GM12878 (cell line): ENCODE results near the gene MARCHF2. TPM values are rescaled to one million over a fixed set of nuclear protein-coding genes. Genes with fewer than 3 reads are reported as not detected.

ENCODE experiments used
- ATAC-seq: fragments of 200-7000 bp; cut with Tn5 transposase; 3 replicates; pipeline ENCODE4 v1.9.1; 2020; ENCODE audit warnings: mild to moderate bottlenecking, moderate library complexity
- BruUV-seq: library from RNA; stranded (reverse); fragments of 400-500 nt; replicated peaks from 2 replicates; lab custom pipeline; 2021; lab: Mats Ljungman, UMichigan
- CTCF ChIA-PET: fragments of 300-600 bp; sonication (Branson Sonifier 250); formaldehyde crosslinking; extraction: SDS; loops from one replicate; lab custom pipeline; 2021; ENCODE audit warnings: inconsistent platforms; lab: Yijun Ruan, JAX
- POLR2A ChIA-PET: fragments of 350-600 bp; formaldehyde crosslinking; extraction: SDS; loops from one replicate; lab custom pipeline; 2021; ENCODE audit warnings: inconsistent platforms; lab: Charles Lee
- RAD21 ChIA-PET: fragments of 300-600 bp; sonication (Branson Sonifier 250); formaldehyde crosslinking; loops from one replicate; lab custom pipeline; 2023; ENCODE audit warnings: antibody characterized with exemption; ENCODE audit not compliant: unreplicated experiment; lab: Charles Lee
- SMC1A ChIA-PET: fragments of 300-600 bp; sonication (Branson Sonifier 250); formaldehyde crosslinking; loops from one replicate; lab custom pipeline; 2023; ENCODE audit not compliant: unreplicated experiment, uncharacterized antibody; lab: Charles Lee
- DNase-seq: peaks from one replicate; pipeline ENCODE4 v3.0.0-alpha.2; 2011; ENCODE audit warnings: low read depth, low spot score
- FAIRE-seq: peaks from 3 replicates; lab custom pipeline; 2011; peaks lifted over from hg19 to GRCh38; lab: Jason Lieb, UNC
- H2AFZ ChIP-seq: 2 replicates; pipeline ENCODE4 v1.6.0; 2011; ENCODE audit warnings: low read depth, low read length, control low read depth; ENCODE audit not compliant: control insufficient read depth
- H3K27ac ChIP-seq: 2 replicates; pipeline ENCODE4 v1.5.1; 2011; ENCODE audit warnings: control low read depth; ENCODE audit not compliant: control insufficient read depth, insufficient read depth
- H3K27me3 ChIP-seq, 2 experiments: replicated peaks in 1 of 2; 2 replicates each; pipeline versions ENCODE4 v1.6.0 to v1.6.1; 2011; ENCODE audit warnings: low read length in 1 of 2; ENCODE audit not compliant: control insufficient read depth in 2 of 2, insufficient read depth in 2 of 2
- H3K36me3 ChIP-seq, 2 experiments: 2 replicates each; pipeline ENCODE4 v1.5.1; 2011; ENCODE audit warnings: low read length in 1 of 2; ENCODE audit not compliant: control insufficient read depth in 2 of 2, insufficient read depth in 2 of 2
- H3K4me1 ChIP-seq: 2 replicates; pipeline ENCODE4 v1.6.1; 2011; ENCODE audit warnings: mild to moderate bottlenecking, low read length, moderate library complexity, mixed read lengths; ENCODE audit not compliant: control insufficient read depth, insufficient read depth
- H3K4me2 ChIP-seq: 2 replicates; pipeline ENCODE4 v1.6.0; 2011; ENCODE audit warnings: control low read depth; ENCODE audit not compliant: control insufficient read depth, insufficient read depth
- H3K4me3 ChIP-seq: fragments of 200-600 bp; sonication (generic); 2 replicates; pipeline ENCODE4 v1.5.1; 2016
- H3K79me2 ChIP-seq: 2 replicates; pipeline ENCODE4 v1.6.0; 2011; ENCODE audit warnings: low read length; ENCODE audit not compliant: control insufficient read depth, insufficient read depth
- H3K9ac ChIP-seq: 2 replicates; pipeline ENCODE4 v1.8.0; 2011; ENCODE audit warnings: low read length, control low read depth, mixed read lengths; ENCODE audit not compliant: control insufficient read depth, insufficient read depth
- H3K9me3 ChIP-seq: replicated peaks from 3 replicates; pipeline ENCODE4 v1.5.1; 2011; ENCODE audit warnings: mild to moderate bottlenecking, low read length; ENCODE audit not compliant: control insufficient read depth, insufficient read depth
- H4K20me1 ChIP-seq: 2 replicates; pipeline ENCODE4 v1.6.0; 2011; ENCODE audit not compliant: control insufficient read depth, insufficient read depth
- CBFB ChIP-seq: IDR thresholded peaks from 2 replicates; pipeline ENCODE4 v1.6.1; 2016; ENCODE audit warnings: antibody characterized with exemption, low read depth
- CHD2 ChIP-seq: IDR thresholded peaks from 2 replicates; pipeline ENCODE4 v1.6.1; 2011; ENCODE audit warnings: low read depth, low read length, improper control_type of control experiment, borderline replicate concordance
- EGR1 ChIP-seq, 2 experiments: IDR thresholded peaks; 1 replicate in 1 of 2; 2 replicates in 1 of 2; pipeline ENCODE4 v1.6.1; 2011 to 2012; ENCODE audit warnings: low read depth in 2 of 2, low read length in 2 of 2, borderline replicate concordance in 1 of 2, mild to moderate bottlenecking in 1 of 2, moderate library complexity in 1 of 2
- FOS ChIP-seq: IDR thresholded peaks from 3 replicates; pipeline ENCODE4 v1.6.1; 2011; ENCODE audit warnings: borderline replicate concordance; ENCODE audit not compliant: insufficient read length; ENCODE audit errors: extremely low read depth
- HDAC6 ChIP-seq: fragments of 200-600 bp; sonication (generic); IDR thresholded peaks from one replicate; pipeline ENCODE4 v1.8.0; 2017; ENCODE audit warnings: antibody characterized with exemption; ENCODE audit not compliant: unreplicated experiment
- MEF2A ChIP-seq: IDR thresholded peaks from 2 replicates; pipeline ENCODE4 v1.6.1; 2011; ENCODE audit warnings: low read depth, mild to moderate bottlenecking, low read length, moderate library complexity; ENCODE audit not compliant: insufficient read depth
- MTA2 ChIP-seq: fragments of 450-650 bp; IDR thresholded peaks from 2 replicates; pipeline ENCODE4 v1.6.1; 2016; ENCODE audit warnings: low read depth, mild to moderate bottlenecking, moderate library complexity
- NR2C2 ChIP-seq: IDR thresholded peaks from 2 replicates; pipeline ENCODE4 v1.6.1; 2011; ENCODE audit warnings: borderline replicate concordance, low read depth; ENCODE audit not compliant: control insufficient read depth, insufficient read length
- POLR2AphosphoS2 ChIP-seq: IDR thresholded peaks from 2 replicates; pipeline ENCODE4 v1.6.1; 2011; ENCODE audit warnings: low read depth, mild to moderate bottlenecking, low read length, improper control_type of control experiment, moderate library complexity
- RFX5 ChIP-seq: IDR thresholded peaks from 2 replicates; pipeline ENCODE4 v1.6.1; 2011; ENCODE audit warnings: low read depth, low read length, improper control_type of control experiment
- SIX5 ChIP-seq: IDR thresholded peaks from 2 replicates; pipeline ENCODE4 v1.6.1; 2011; ENCODE audit warnings: mild to moderate bottlenecking, low read depth, low read length, moderate library complexity; ENCODE audit not compliant: severe bottlenecking
- SUPT20H ChIP-seq: IDR thresholded peaks from 2 replicates; pipeline ENCODE4 v1.6.1; 2011; ENCODE audit warnings: low read depth, mild to moderate bottlenecking, low read length, moderate library complexity, borderline replicate concordance; ENCODE audit not compliant: control insufficient read depth
- WGBS: methylation state at CpG from one replicate; pipeline ENCODE4 v1.1.6; 2016; ENCODE audit warnings: low lambda C conversion rate; ENCODE audit not compliant: insufficient replicate concordance, insufficient coverage; ENCODE audit errors: missing lambda C conversion rate; 5-methylcytosine and 5-hydroxymethylcytosine counted together
- in situ Hi-C: fragments of 300-500 bp; cut with MboI; formaldehyde crosslinking; loops from 9 replicates; pipeline ENCODE4 v1.14.3; 2018; ENCODE audit warnings: mixed read lengths
- intact Hi-C: fragments of 100-400 bp; cut with micrococcal nuclease; formaldehyde crosslinking; loops from one replicate; pipeline ENCODE4 v1.14.2; 2022; ENCODE audit not compliant: unreplicated experiment
- polyA plus RNA-seq, 11 experiments: library from polyadenylated mRNA; depleted of rRNA in 4 of 11; unstranded in 6 of 11; stranded (reverse) in 5 of 11; fragments of >200 nt; fragmentation: Nextera tagmentation in 4 of 11; fragmentation: Illumina TruSeq in 1 of 11; extraction: Ambion mirVana in 4 of 11; extraction: Trizol in 1 of 11; gene quantifications; 1 replicate in 1 of 11; 2 replicates in 10 of 11; pipeline versions ENCODE4 v1.2.1 to v1.2.3, GENCODE V29; 2011 to 2016; ENCODE audit warnings: inconsistent platforms in 2 of 11, missing spikeins in 2 of 11, low read depth in 1 of 11
- total RNA-seq, 4 experiments: library from RNA; depleted of rRNA in 3 of 4; stranded (reverse); fragments of >200 nt in 3 of 4; fragmentation: Illumina TruSeq in 1 of 4; extraction: Trizol in 1 of 4; gene quantifications; 2 replicates each; pipeline versions ENCODE4 v1.2.1 to v1.2.3, GENCODE V29; 2013 to 2021
- TF ChIP-seq, protein P1 (sequence below): fragments of 450-650 bp; IDR thresholded peaks from 2 replicates; pipeline ENCODE4 v1.6.1; 2016; ENCODE audit warnings: mild to moderate bottlenecking
- TF ChIP-seq, protein P2 (sequence below): fragments of 450-650 bp; IDR thresholded peaks from 2 replicates; pipeline ENCODE4 v1.6.1; 2017; ENCODE audit warnings: mild to moderate bottlenecking, moderate library complexity
- TF ChIP-seq, protein P3 (sequence below): fragments of 450-650 bp; formaldehyde crosslinking; IDR thresholded peaks from 2 replicates; pipeline ENCODE4 v1.4.0; 2020; ENCODE audit warnings: mild to moderate bottlenecking, moderate library complexity

MARCHF2 gene
- total and polyA plus RNA-seq, 10 of the 15 experiments (the other 5 are each of a cell fraction or from before 2014, with no cell fraction given) = 1.6 to 30.3 (median 10.8) TPM

DNA sequence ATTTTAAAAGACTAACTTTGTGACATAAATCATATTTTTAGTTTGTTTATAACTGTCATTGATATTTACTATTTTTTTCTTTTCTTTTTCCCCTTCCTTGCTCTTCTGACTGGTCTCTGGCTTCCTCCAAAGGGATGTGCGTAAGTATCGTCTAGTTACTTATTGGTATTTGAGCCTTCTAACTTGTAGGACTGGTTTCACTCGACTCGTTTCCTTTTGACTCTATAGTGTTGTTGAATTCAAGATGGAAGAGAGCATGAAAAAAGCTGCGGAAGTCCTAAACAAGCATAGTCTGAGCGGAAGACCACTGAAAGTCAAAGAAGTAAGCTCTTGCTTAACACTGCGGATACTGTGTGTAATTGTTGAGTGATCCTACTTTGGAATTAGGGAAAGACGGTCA lies 50.3 kb downstream of the MARCHF2 start:
- 96% methylated on average over 8 of the region's 8 CpGs for WGBS
- Histone ChIP-seq H3K79me2 (peaks cover 55% of the 10 kb centered on the region), H3K9ac (no peak overlapping the region), H3K4me2 (no peak overlapping the region), H3K4me1 (peaks cover 9% of the 10 kb centered on the region), H2AFZ (no peak overlapping the region), H4K20me1 (peaks cover 27% of the 10 kb centered on the region), H3K27ac (no peak overlapping the region), H3K9me3 (no peaks in the 10 kb centered on the region), H3K36me3 (peaks cover 28 to 57% of the 10 kb centered on the region in 2 experiments), H3K27me3 (no peaks in the 10 kb centered on the region), H3K4me3 (no peak overlapping the region)
- in situ Hi-C loops = no loop called here
- ATAC-seq (no peak), DNase-seq (no peak), FAIRE-seq (no peak)
- ChIA-PET POLR2A (interaction anchor here (0.5 kb wide), 1 partner anchor 106 kb away, joined by 4 read pairs; no protein-coding TSS in a partner anchor), RAD21 (no interaction called here), CTCF (interaction anchor here (1.6 to 2.5 kb wide), 3 partner anchors 12 to 116 kb away, joined by 3 to 10 read pairs (median 5); no protein-coding TSS in a partner anchor), SMC1A (interaction anchor here (1.3 to 3.3 kb wide), 2 partner anchors 10 to 14 kb away, joined by 5 to 8 read pairs; no protein-coding TSS in a partner anchor)
- intact Hi-C loops = no loop called here
- no TSS peak for BruUV-seq
- TF ChIP-seq RFX5 = no peak
- TF ChIP-seq, protein P1, sequence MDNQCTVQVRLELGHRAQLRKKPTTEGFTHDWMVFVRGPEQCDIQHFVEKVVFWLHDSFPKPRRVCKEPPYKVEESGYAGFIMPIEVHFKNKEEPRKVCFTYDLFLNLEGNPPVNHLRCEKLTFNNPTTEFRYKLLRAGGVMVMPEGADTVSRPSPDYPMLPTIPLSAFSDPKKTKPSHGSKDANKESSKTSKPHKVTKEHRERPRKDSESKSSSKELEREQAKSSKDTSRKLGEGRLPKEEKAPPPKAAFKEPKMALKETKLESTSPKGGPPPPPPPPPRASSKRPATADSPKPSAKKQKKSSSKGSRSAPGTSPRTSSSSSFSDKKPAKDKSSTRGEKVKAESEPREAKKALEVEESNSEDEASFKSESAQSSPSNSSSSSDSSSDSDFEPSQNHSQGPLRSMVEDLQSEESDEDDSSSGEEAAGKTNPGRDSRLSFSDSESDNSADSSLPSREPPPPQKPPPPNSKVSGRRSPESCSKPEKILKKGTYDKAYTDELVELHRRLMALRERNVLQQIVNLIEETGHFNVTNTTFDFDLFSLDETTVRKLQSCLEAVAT = no peak
- no peak for TF ChIP-seq EGR1 (IDR thresholded peaks at IDR 0.05; ENCODE audit: borderline replicate concordance in 1 of 2, low read depth in 2 of 2, low read length in 2 of 2)
- no peak for TF ChIP-seq MTA2
- TF ChIP-seq POLR2AphosphoS2 = no peak
- TF ChIP-seq MEF2A = no peak
- no peak for TF ChIP-seq CHD2
- TF ChIP-seq SUPT20H = no peak
- no peak for TF ChIP-seq CBFB
- TF ChIP-seq SIX5 = no peak
- TF ChIP-seq NR2C2 = no peak
- TF ChIP-seq HDAC6 = no peak
- TF ChIP-seq, protein P2, sequence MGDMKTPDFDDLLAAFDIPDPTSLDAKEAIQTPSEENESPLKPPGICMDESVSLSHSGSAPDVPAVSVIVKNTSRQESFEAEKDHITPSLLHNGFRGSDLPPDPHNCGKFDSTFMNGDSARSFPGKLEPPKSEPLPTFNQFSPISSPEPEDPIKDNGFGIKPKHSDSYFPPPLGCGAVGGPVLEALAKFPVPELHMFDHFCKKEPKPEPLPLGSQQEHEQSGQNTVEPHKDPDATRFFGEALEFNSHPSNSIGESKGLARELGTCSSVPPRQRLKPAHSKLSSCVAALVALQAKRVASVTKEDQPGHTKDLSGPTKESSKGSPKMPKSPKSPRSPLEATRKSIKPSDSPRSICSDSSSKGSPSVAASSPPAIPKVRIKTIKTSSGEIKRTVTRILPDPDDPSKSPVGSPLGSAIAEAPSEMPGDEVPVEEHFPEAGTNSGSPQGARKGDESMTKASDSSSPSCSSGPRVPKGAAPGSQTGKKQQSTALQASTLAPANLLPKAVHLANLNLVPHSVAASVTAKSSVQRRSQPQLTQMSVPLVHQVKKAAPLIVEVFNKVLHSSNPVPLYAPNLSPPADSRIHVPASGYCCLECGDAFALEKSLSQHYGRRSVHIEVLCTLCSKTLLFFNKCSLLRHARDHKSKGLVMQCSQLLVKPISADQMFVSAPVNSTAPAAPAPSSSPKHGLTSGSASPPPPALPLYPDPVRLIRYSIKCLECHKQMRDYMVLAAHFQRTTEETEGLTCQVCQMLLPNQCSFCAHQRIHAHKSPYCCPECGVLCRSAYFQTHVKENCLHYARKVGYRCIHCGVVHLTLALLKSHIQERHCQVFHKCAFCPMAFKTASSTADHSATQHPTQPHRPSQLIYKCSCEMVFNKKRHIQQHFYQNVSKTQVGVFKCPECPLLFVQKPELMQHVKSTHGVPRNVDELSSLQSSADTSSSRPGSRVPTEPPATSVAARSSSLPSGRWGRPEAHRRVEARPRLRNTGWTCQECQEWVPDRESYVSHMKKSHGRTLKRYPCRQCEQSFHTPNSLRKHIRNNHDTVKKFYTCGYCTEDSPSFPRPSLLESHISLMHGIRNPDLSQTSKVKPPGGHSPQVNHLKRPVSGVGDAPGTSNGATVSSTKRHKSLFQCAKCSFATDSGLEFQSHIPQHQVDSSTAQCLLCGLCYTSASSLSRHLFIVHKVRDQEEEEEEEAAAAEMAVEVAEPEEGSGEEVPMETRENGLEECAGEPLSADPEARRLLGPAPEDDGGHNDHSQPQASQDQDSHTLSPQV = no peak
- TF ChIP-seq, protein P3, sequence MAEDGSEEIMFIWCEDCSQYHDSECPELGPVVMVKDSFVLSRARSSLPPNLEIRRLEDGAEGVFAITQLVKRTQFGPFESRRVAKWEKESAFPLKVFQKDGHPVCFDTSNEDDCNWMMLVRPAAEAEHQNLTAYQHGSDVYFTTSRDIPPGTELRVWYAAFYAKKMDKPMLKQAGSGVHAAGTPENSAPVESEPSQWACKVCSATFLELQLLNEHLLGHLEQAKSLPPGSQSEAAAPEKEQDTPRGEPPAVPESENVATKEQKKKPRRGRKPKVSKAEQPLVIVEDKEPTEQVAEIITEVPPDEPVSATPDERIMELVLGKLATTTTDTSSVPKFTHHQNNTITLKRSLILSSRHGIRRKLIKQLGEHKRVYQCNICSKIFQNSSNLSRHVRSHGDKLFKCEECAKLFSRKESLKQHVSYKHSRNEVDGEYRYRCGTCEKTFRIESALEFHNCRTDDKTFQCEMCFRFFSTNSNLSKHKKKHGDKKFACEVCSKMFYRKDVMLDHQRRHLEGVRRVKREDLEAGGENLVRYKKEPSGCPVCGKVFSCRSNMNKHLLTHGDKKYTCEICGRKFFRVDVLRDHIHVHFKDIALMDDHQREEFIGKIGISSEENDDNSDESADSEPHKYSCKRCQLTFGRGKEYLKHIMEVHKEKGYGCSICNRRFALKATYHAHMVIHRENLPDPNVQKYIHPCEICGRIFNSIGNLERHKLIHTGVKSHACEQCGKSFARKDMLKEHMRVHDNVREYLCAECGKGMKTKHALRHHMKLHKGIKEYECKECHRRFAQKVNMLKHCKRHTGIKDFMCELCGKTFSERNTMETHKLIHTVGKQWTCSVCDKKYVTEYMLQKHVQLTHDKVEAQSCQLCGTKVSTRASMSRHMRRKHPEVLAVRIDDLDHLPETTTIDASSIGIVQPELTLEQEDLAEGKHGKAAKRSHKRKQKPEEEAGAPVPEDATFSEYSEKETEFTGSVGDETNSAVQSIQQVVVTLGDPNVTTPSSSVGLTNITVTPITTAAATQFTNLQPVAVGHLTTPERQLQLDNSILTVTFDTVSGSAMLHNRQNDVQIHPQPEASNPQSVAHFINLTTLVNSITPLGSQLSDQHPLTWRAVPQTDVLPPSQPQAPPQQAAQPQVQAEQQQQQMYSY (CRISPR knock-in tag) = no peak
- TF ChIP-seq FOS = no peak
